NCI-H2081 treated with DMSO at 0.1 percent for 48 hours (cell line): ENCODE measurements around the gene HPRT1.

Source experiments
- DNase-seq: peaks from one replicate; lab custom pipeline; 2025; lab: John Stamatoyannopoulos, UW

HPRT1 gene

GRCh38 chrX:134543288-134543687 is 83.3 kb downstream of the HPRT1 start:
- DNase-seq = no peak

GRCh38 chrX:134544135-134544512 is 84.2 kb downstream of the HPRT1 start:
- no peak for DNase-seq

DNA sequence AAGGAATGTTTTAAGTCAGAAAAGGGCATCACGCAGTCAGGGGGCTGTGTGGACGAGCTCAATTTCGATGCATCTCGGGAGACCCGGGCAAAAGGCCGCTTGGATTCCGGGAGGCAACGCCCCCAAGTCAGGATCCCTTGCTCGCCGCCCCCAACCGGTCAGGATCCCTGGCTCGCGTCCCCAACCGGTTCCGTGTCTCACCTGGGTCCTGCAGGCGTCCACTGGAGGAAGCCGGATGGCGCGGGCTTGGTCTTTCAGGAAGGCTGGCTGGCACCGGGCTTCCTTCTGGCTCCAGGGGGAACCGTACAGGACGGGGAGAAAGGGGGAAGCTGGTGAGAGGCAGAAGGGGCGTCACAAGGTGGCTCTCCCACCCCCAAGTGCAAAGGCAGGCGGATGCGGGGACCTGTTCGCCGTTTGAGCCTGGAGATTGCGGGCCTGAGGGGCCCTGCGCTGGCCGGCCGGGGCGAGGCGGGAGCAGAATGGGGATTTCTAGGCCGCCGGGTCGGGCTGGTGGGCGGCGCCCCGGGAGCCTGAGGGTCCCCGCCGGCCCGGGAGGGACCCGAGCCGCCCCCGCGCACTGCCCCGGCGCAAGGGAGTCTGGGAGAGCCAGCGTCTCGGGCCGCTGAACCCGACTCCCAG is 84.7 kb downstream of the HPRT1 start:
- no peak for DNase-seq

DNA sequence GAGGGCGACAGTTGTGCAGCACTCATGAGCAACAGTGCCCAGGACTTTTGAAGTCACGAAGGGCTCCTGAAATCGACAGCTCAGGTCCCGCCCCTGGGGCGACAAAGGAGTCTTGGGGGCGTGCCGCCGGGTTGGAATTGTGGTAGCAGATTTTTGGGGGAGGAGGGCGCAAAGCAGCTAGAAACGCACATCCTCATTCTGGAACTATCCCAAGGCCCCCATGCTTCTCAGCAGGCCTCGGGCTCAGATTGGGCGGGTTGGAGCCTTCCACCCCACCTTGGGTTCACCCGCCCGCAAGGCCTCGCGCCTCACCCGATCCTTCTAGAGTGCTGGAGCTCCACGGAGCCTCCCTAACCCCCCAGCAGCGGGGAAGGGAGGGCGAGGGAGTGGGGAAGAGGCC is 85.5 kb downstream of the HPRT1 start:
- DNase-seq = no peak

GRCh38 chrX:134546187-134546586 is 86.2 kb downstream of the HPRT1 start:
- no peak for DNase-seq

- no peak for DNase-seq
Observed at GRCh38 chrX:134547047-134547679, 87.2 kb downstream of the HPRT1 start.

GRCh38 chrX:134548257-134549201 is 88.6 kb downstream of the HPRT1 start:
- no peak for DNase-seq
